HepG2 (cell line): ENCODE measurements around the gene JMJD8. TPM values are rescaled to one million over a fixed set of nuclear protein-coding genes. Genes with fewer than 3 reads are reported as not detected.

Experiments
- ATAC-seq: fragments of 200-7000 bp; cut with Tn5 transposase; 3 replicates; pipeline ENCODE4 v1.9.1; 2020; ENCODE audit warnings: mild to moderate bottlenecking, moderate library complexity
- BruUV-seq: library from RNA; stranded (reverse); fragments of 400-500 nt; replicated peaks from 2 replicates; lab custom pipeline; 2021; lab: Mats Ljungman, UMichigan
- CTCF ChIA-PET: fragments of 300-600 bp; formaldehyde crosslinking; extraction: SDS; loops from one replicate; lab custom pipeline; 2021; ENCODE audit warnings: low total read pairs, inconsistent platforms, low intra/inter-chr PET ratio; lab: Yijun Ruan, JAX
- POLR2A ChIA-PET: fragments of 350-600 bp; sonication (Branson Sonifier 250); formaldehyde crosslinking; loops from one replicate; lab custom pipeline; 2020; ENCODE audit warnings: antibody characterized with exemption, inconsistent platforms; lab: Yijun Ruan, JAX
- DNase-seq: peaks from one replicate; pipeline ENCODE4 v3.0.0-alpha.2; 2015; ENCODE audit warnings: low spot score
- FAIRE-seq: peaks from 3 replicates; lab custom pipeline; 2011; peaks lifted over from hg19 to GRCh38; lab: Jason Lieb, UNC
- H2AFZ ChIP-seq: one replicate; pipeline ENCODE4 v1.6.1; 2011; ENCODE audit warnings: low read length, inconsistent platforms
- H3K27ac ChIP-seq: fragments of 300-600 bp; 3 replicates; pipeline ENCODE4 v1.8.0; 2011; ENCODE audit warnings: mixed run types, mild to moderate bottlenecking, mixed read lengths, low read length, inconsistent platforms; ENCODE audit not compliant: insufficient read depth; ENCODE audit errors: extremely low read length
- H3K27me3 ChIP-seq, 2 experiments: fragments of 200-600 bp in 1 of 2; 2 replicates in 1 of 2; 3 replicates in 1 of 2; pipeline versions ENCODE4 v1.6.0 to v1.8.0; 2011; ENCODE audit warnings: low read length in 2 of 2, mild to moderate bottlenecking in 2 of 2, moderate library complexity in 2 of 2, inconsistent platforms in 1 of 2; ENCODE audit not compliant: insufficient read depth in 2 of 2, control insufficient read depth in 1 of 2
- H3K36me3 ChIP-seq, 2 experiments: fragments of 200-600 bp in 1 of 2; replicated peaks in 1 of 2; 2 replicates in 1 of 2; 3 replicates in 1 of 2; pipeline versions ENCODE4 v1.5.1 to v1.8.0; 2011; ENCODE audit warnings: low read length in 2 of 2, inconsistent platforms in 1 of 2; ENCODE audit not compliant: insufficient read depth in 2 of 2, control insufficient read depth in 1 of 2
- H3K4me1 ChIP-seq: 2 replicates; pipeline ENCODE4 v1.5.1; 2012; ENCODE audit warnings: low read length, inconsistent platforms; ENCODE audit not compliant: insufficient read depth
- H3K4me2 ChIP-seq: 2 replicates; pipeline ENCODE4 v1.6.0; 2011; ENCODE audit warnings: low read depth, low read length, inconsistent platforms
- H3K4me3 ChIP-seq, 3 experiments: fragments of 200-600 bp in 1 of 3; sonication (generic), shearing (Covaris generic) in 1 of 3; replicated peaks in 1 of 3; 2 replicates each; pipeline ENCODE4 v1.5.1; 2011 to 2016; ENCODE audit warnings: low read length in 3 of 3, inconsistent platforms in 2 of 3, low read depth in 2 of 3, mild to moderate bottlenecking in 2 of 3, control low read depth in 1 of 3, mixed read lengths in 1 of 3; ENCODE audit not compliant: insufficient read depth in 1 of 3
- H3K79me2 ChIP-seq: one replicate; pipeline ENCODE4 v1.6.1; 2011; ENCODE audit warnings: low read length, inconsistent platforms; ENCODE audit not compliant: insufficient read depth
- H3K9ac ChIP-seq: 2 replicates; pipeline ENCODE4 v1.6.0; 2011; ENCODE audit warnings: mild to moderate bottlenecking, low read depth, low read length, inconsistent platforms; ENCODE audit not compliant: insufficient read depth
- H3K9me3 ChIP-seq: 2 replicates; pipeline ENCODE4 v1.5.1; 2012; ENCODE audit warnings: mild to moderate bottlenecking, low read length
- H4K20me1 ChIP-seq: 2 replicates; pipeline ENCODE4 v1.6.0; 2011; ENCODE audit warnings: inconsistent platforms, mild to moderate bottlenecking, low read length, moderate library complexity; ENCODE audit not compliant: insufficient read depth
- ARID3A ChIP-seq: IDR thresholded peaks from 2 replicates; pipeline ENCODE4 v1.6.1; 2012; ENCODE audit warnings: low read depth, low read length, improper control_type of control experiment
- GMEB1 ChIP-seq: sonication (generic); formaldehyde crosslinking; IDR thresholded peaks from 2 replicates; pipeline ENCODE4 v1.5.1; 2020; ENCODE audit warnings: missing genetic modification reagents, mild to moderate bottlenecking, borderline replicate concordance
- LRRFIP1 ChIP-seq: sonication (generic); formaldehyde crosslinking; conservative IDR thresholded peaks from 2 replicates; pipeline ENCODE4 v1.4.0; 2020; ENCODE audit warnings: missing genetic modification reagents
- MBNL3 ChIP-seq: fragments of 250-450 bp; sonication (Bioruptor Pico); conservative IDR thresholded peaks from 2 replicates; pipeline ENCODE4 v1.8.0; 2022; ENCODE audit warnings: mild to moderate bottlenecking, inconsistent platforms
- PCBP1 ChIP-seq: fragments of 200-400 bp; formaldehyde crosslinking; IDR thresholded peaks from 2 replicates; pipeline ENCODE4 v1.6.1; 2017; ENCODE audit warnings: mild to moderate bottlenecking, low read depth, low read length, borderline replicate concordance
- PRMT3 ChIP-seq: sonication (generic); formaldehyde crosslinking; IDR thresholded peaks from 2 replicates; pipeline ENCODE4 v1.8.1; 2022; ENCODE audit warnings: low read depth, mild to moderate bottlenecking, moderate library complexity, missing genetic modification reagents, borderline replicate concordance
- RBAK ChIP-seq: sonication (generic); formaldehyde crosslinking; IDR thresholded peaks from 2 replicates; pipeline ENCODE4 v1.5.1; 2020; ENCODE audit warnings: mild to moderate bottlenecking, missing genetic modification reagents
- RBM39 ChIP-seq: fragments of 200-400 bp; formaldehyde crosslinking; IDR thresholded peaks from one replicate; pipeline ENCODE4 v1.6.1; 2018; ENCODE audit warnings: antibody characterized with exemption, mild to moderate bottlenecking, low read depth, low read length; ENCODE audit not compliant: poor library complexity, severe bottlenecking
- SALL2 ChIP-seq: sonication (generic); formaldehyde crosslinking; IDR thresholded peaks from 2 replicates; pipeline ENCODE4 v1.8.1; 2023; ENCODE audit warnings: mild to moderate bottlenecking, missing genetic modification reagents, inconsistent platforms
- SKI ChIP-seq: fragments of 450-650 bp; IDR thresholded peaks from one replicate; pipeline ENCODE4 v1.6.1; 2018; ENCODE audit warnings: mild to moderate bottlenecking; ENCODE audit not compliant: partially characterized antibody
- ZBTB8A ChIP-seq: sonication (generic); formaldehyde crosslinking; IDR thresholded peaks from 2 replicates; pipeline ENCODE4 v1.4.0; 2020; ENCODE audit warnings: mild to moderate bottlenecking, low read depth, missing genetic modification reagents, borderline replicate concordance
- ZFP62 ChIP-seq: sonication (generic); formaldehyde crosslinking; IDR thresholded peaks from 2 replicates; pipeline ENCODE4 v1.4.0; 2020; ENCODE audit warnings: missing genetic modification reagents
- ZNF160 ChIP-seq: sonication (generic); formaldehyde crosslinking; IDR thresholded peaks from 2 replicates; pipeline ENCODE4 v1.8.0; 2022; ENCODE audit warnings: mild to moderate bottlenecking, inconsistent platforms, missing genetic modification reagents
- ZNF253 ChIP-seq: sonication (generic); formaldehyde crosslinking; IDR thresholded peaks from 2 replicates; pipeline ENCODE4 v1.8.0; 2022; ENCODE audit warnings: mild to moderate bottlenecking, missing genetic modification reagents, borderline replicate concordance
- ZNF576 ChIP-seq: sonication (generic); formaldehyde crosslinking; IDR thresholded peaks from 2 replicates; pipeline ENCODE4 v1.4.0; 2020; ENCODE audit warnings: mild to moderate bottlenecking, missing genetic modification reagents
- ZNF660 ChIP-seq: sonication (generic); formaldehyde crosslinking; IDR thresholded peaks from 2 replicates; pipeline ENCODE4 v1.5.1; 2020; ENCODE audit warnings: mild to moderate bottlenecking, low read depth, missing genetic modification reagents, borderline replicate concordance
- WGBS: methylation state at CpG from one replicate; pipeline ENCODE4 v1.1.6; 2017; ENCODE audit warnings: low lambda C conversion rate; 5-methylcytosine and 5-hydroxymethylcytosine counted together
- in situ Hi-C: cut with HindIII; loops from 2 replicates; pipeline ENCODE4 v1.10.0; 2017; ENCODE audit warnings: low pct_unique_long_range_greater_than_20kb; ENCODE audit not compliant: extremely low pct_ligation_motif_present
- intact Hi-C: fragments of 100-400 bp; cut with micrococcal nuclease; formaldehyde crosslinking; loops from one replicate; pipeline ENCODE4 v1.10.0; 2022; ENCODE audit not compliant: unreplicated experiment
- polyA plus RNA-seq, 8 experiments: library from polyadenylated mRNA; depleted of rRNA in 3 of 8; stranded (reverse) in 7 of 8; unstranded in 1 of 8; fragments of >200 nt; fragmentation: Illumina TruSeq in 4 of 8; extraction: Trizol in 4 of 8; gene quantifications; 2 replicates each; pipeline versions ENCODE4 v1.2.1 to v1.2.3, GENCODE V29; 2011 to 2016; ENCODE audit warnings: low read depth in 4 of 8, missing spikeins in 1 of 8, mixed read lengths in 1 of 8; ENCODE audit not compliant: insufficient read depth in 1 of 8
- total RNA-seq, 5 experiments: library from RNA; depleted of rRNA; stranded (reverse); fragments of >200 nt; fragmentation: Illumina TruSeq; extraction: Trizol; gene quantifications; 2 replicates each; pipeline ENCODE4 v1.2.3, GENCODE V29; 2016; ENCODE audit warnings: low read depth in 1 of 5

JMJD8 gene
- total and polyA plus RNA-seq, 2 of the 13 experiments (the other 11 are each of a cell fraction or from before 2014, with no cell fraction given) = 2.6 to 11.8 TPM

- TF ChIP-seq ZFP62 (no peak), ARID3A (no peak), PRMT3 (CRISPR knock-in tag) (no peak), ZNF660 (CRISPR knock-in tag) (no peak), GMEB1 (CRISPR knock-in tag) (no peak), ZNF576 (CRISPR knock-in tag) (no peak), ZNF253 (CRISPR knock-in tag) (no peak)
These were observed 24.0 kb downstream of the JMJD8 start (continued) for GRCh38 chr16:660132-660458.

- FAIRE-seq = no peak
- TF ChIP-seq MBNL3 (CRISPR knock-in tag) = no peak
- no peak for TF ChIP-seq ZNF576 (CRISPR knock-in tag)
- no peak for TF ChIP-seq ZNF160 (CRISPR knock-in tag)
- no peak for TF ChIP-seq LRRFIP1
- no peak for TF ChIP-seq PCBP1
- TF ChIP-seq RBM39 = no peak
- TF ChIP-seq SALL2 = no peak
- TF ChIP-seq SKI = no peak
- TF ChIP-seq ZBTB8A = no peak
- no peak for TF ChIP-seq RBAK
These were observed 24.5 kb downstream of the JMJD8 start for GRCh38 chr16:659618-660017.

More at GRCh38 chr16:659618-660017, 24.5 kb downstream of the JMJD8 start:
- no peak overlapping the region for H3K4me2 ChIP-seq
- peaks cover 1% of the 10 kb centered on the region for H3K4me1 ChIP-seq
- H3K27me3 ChIP-seq = no peaks in the 10 kb centered on the region
- H3K27ac ChIP-seq = no peak overlapping the region
- no peak for DNase-seq
- no peak overlapping the region for H2AFZ ChIP-seq
- CTCF ChIA-PET = interaction anchor here (1.3 kb wide), 1 partner anchor 8 kb away, joined by 4 read pairs; the partner anchor contains the start of gene RHOT2
- no CpG with 5 or more reads among the region's 20 CpGs for WGBS
- no peak for ATAC-seq
- BruUV-seq = no TSS peak
- H3K9ac ChIP-seq = no peak overlapping the region
- in situ Hi-C loops (no loop called here), intact Hi-C loops (no loop called here)
- POLR2A ChIA-PET = no interaction called here
- no peak overlapping the region for H3K4me3 ChIP-seq
- peaks cover 2 to 3% of the 10 kb centered on the region in 2 experiments; a peak in 1 of 5 replicates for H3K36me3 ChIP-seq
- H3K79me2 ChIP-seq = no peaks in the 10 kb centered on the region
- no peaks in the 10 kb centered on the region for H4K20me1 ChIP-seq
- no peaks in the 10 kb centered on the region for H3K9me3 ChIP-seq
